Omental fat pad (tissue), 4 donors: ENCODE results near the gene CUBN. TPM values are rescaled to one million over a fixed set of nuclear protein-coding genes. Genes with fewer than 3 reads are reported as not detected.
"Not testable (repeated sequence)": the region's sequence is repeated elsewhere in the genome, so short reads cannot be mapped to it uniquely, and the experiment has no call there.

Experiments used
- ATAC-seq: fragments of 150-250 bp; one replicate; pipeline ENCODE4 v1.9.1; 2016; ENCODE audit warnings: mild to moderate bottlenecking, moderate library complexity; ENCODE audit not compliant: low FRiP score
- DNase-seq: peaks from one replicate; pipeline ENCODE4 v3.0.0-alpha.2; 2019; ENCODE audit warnings: low spot score
- total RNA-seq, 4 donors: library from RNA; depleted of rRNA; stranded (reverse); fragments of >200 nt; gene quantifications; one replicate each; pipeline ENCODE4 v1.1.0, GENCODE V29; 2016
- TF ChIP-seq, protein P1 (sequence below), 3 donors: fragments of 450-650 bp; IDR thresholded peaks; one replicate each; pipeline ENCODE4 v1.5.1; 2016 to 2017; ENCODE audit warnings: antibody characterized with exemption in 3 of 3, mild to moderate bottlenecking in 3 of 3, moderate library complexity in 2 of 3

CUBN gene
- total RNA-seq, 4 donors from 2014 or later, result 1.6 to 4.5 (median 2.2) TPM

- TF ChIP-seq, protein P1, sequence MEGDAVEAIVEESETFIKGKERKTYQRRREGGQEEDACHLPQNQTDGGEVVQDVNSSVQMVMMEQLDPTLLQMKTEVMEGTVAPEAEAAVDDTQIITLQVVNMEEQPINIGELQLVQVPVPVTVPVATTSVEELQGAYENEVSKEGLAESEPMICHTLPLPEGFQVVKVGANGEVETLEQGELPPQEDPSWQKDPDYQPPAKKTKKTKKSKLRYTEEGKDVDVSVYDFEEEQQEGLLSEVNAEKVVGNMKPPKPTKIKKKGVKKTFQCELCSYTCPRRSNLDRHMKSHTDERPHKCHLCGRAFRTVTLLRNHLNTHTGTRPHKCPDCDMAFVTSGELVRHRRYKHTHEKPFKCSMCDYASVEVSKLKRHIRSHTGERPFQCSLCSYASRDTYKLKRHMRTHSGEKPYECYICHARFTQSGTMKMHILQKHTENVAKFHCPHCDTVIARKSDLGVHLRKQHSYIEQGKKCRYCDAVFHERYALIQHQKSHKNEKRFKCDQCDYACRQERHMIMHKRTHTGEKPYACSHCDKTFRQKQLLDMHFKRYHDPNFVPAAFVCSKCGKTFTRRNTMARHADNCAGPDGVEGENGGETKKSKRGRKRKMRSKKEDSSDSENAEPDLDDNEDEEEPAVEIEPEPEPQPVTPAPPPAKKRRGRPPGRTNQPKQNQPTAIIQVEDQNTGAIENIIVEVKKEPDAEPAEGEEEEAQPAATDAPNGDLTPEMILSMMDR (IDR thresholded peaks at IDR 0.05), result no peak
- no peak for ATAC-seq
- no peak for DNase-seq
Observed at GRCh38 chr10:17022896-17023295, 106.7 kb downstream of the CUBN start.

- TF ChIP-seq, protein P1 (IDR thresholded peaks at IDR 0.05), result no peak
- ATAC-seq (no peak), DNase-seq (no peak)
Observed at GRCh38 chr10:17022466-17022825, 107.2 kb downstream of the CUBN start.

- DNase-seq (no peak), ATAC-seq (no peak)
- TF ChIP-seq, protein P1 (IDR thresholded peaks at IDR 0.05), result no peak
Observed at GRCh38 chr10:17021656-17022465, 107.8 kb downstream of the CUBN start.

DNA sequence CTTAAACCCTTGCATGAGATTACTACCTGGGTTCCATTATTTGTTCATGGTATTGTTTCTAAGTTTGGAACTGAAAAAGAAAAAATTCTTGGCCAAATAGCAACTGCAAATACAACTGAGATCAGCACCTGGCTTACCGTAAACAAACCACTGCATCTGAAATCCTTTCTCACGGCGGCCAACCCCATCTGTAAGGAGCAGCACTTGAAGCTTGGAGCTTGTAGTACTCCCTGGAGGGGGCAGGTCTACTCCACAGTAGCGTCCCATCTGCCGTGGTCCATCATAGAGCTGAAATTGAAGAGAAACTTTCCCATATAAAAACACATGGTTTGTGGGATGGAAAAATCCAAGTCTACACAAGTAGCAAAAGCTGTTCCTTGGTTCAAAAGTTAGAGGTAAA is 109.9 kb downstream of the CUBN start:
- TF ChIP-seq, protein P1 (IDR thresholded peaks at IDR 0.05), result no peak
- DNase-seq (no peak), ATAC-seq (no peak)

DNA sequence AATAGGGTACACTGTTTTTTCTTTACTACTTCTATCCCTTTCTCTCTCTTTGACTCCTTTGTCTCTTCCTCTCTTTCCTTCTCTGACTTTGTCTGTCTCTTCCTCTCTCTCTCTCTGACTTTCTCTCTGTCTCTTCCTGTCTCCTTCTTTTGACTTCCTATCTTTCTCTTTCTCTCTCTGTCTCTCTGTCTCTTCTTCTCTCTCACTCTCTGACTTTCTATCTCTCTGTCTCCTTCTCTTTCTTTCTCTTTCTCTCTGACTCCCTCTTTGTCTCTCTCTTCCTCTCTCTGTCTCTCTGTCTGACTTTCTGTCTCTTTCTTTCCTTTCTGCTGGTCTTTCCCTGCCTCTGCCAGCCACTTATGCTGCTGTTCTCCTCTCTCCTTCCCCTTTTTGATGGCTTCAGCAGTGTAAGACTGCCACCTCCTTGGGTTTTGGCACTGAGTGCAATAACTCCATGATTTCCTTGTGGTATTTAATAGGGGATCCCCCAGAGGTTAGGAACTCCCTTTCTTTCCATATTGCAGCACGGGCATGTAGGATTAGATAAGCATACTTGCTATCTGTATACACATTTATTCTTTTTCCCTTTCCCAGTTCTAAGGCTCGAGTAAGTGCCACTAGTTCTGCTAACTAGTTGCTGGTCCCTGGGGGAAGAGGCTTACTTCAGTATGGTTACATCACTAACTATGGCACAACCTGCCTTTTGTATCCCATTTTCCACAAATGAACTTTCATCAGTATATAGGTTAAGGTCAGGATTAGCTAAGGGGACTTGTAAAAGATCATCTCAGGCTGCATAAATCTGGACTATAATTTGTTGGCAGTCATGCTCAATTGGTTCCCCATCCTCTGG is 116.3 kb downstream of the CUBN start:
- DNase-seq, ATAC-seq: not testable (repeated sequence)

DNA sequence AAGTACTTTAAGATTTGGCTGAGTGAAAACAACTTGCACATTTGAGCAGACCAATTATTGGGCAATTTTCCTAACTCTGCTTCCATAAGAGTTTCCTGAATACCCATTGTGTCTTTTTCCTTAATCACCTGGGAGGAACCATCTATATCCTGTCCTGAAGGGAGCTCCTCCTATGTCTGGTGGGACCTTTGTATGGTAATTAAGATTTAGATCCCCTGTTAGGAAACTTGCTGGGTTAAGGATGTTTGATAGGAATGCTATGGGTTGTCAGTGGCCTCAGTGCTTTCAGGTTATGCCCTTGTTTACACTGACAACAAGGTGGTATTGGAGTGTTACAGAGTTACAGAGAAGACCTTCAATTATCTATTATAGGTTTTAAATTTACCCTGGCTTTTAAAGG is 116.9 kb downstream of the CUBN start:
- not testable (repeated sequence) for DNase-seq, ATAC-seq

- no peak for DNase-seq
- ATAC-seq, result no peak
- TF ChIP-seq, protein P1 (IDR thresholded peaks at IDR 0.05), result no peak
Observed at GRCh38 chr10:17010363-17011145, 119.1 kb downstream of the CUBN start.
